ENCODE data around the gene THSD4.
"Not testable (repeated sequence)": the region's sequence is repeated elsewhere in the genome, so short reads cannot be mapped to it uniquely, and the experiment has no call there.

DNA sequence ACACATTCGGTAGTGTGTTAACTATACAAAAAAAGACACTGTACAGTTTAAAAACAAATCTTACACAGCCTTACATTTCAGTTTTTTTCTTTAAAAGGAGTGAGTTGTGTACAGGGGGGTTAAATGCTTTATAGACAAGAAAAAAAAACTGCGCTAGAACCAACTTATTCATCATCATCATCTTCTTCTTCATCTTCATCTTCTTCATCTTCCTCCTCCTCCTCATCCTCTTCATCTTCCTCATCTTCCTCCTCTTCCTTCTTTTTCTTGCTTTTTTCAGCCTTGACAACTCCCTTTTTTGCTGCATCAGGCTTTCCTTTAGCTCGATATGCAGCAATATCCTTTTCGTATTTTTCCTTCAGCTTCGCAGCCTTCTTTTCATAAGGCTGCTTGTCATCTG lies 49.3 kb downstream of the THSD4 start:
- TF ChIP-seq, protein P1, sequence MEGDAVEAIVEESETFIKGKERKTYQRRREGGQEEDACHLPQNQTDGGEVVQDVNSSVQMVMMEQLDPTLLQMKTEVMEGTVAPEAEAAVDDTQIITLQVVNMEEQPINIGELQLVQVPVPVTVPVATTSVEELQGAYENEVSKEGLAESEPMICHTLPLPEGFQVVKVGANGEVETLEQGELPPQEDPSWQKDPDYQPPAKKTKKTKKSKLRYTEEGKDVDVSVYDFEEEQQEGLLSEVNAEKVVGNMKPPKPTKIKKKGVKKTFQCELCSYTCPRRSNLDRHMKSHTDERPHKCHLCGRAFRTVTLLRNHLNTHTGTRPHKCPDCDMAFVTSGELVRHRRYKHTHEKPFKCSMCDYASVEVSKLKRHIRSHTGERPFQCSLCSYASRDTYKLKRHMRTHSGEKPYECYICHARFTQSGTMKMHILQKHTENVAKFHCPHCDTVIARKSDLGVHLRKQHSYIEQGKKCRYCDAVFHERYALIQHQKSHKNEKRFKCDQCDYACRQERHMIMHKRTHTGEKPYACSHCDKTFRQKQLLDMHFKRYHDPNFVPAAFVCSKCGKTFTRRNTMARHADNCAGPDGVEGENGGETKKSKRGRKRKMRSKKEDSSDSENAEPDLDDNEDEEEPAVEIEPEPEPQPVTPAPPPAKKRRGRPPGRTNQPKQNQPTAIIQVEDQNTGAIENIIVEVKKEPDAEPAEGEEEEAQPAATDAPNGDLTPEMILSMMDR (IDR thresholded peaks at IDR 0.05), result not testable (repeated sequence)
- TF ChIP-seq POLR2AphosphoS5 (IDR thresholded peaks at IDR 0.05; ENCODE audit: low read depth, low read length), result not testable (repeated sequence)
